HG03457 (cell line): ENCODE data around the gene KRTAP2-4.
"Not testable (repeated sequence)": the region's sequence is repeated elsewhere in the genome, so short reads cannot be mapped to it uniquely, and the experiment has no call there.

Experiments used
- ATAC-seq: cut with Tn5 transposase; IDR thresholded peaks from one replicate; pipeline ENCODE4 v1.9.1; 2021; ENCODE audit warnings: moderate number of reproducible peaks; ENCODE audit not compliant: unreplicated experiment

The KRTAP2-4 gene

DNA sequence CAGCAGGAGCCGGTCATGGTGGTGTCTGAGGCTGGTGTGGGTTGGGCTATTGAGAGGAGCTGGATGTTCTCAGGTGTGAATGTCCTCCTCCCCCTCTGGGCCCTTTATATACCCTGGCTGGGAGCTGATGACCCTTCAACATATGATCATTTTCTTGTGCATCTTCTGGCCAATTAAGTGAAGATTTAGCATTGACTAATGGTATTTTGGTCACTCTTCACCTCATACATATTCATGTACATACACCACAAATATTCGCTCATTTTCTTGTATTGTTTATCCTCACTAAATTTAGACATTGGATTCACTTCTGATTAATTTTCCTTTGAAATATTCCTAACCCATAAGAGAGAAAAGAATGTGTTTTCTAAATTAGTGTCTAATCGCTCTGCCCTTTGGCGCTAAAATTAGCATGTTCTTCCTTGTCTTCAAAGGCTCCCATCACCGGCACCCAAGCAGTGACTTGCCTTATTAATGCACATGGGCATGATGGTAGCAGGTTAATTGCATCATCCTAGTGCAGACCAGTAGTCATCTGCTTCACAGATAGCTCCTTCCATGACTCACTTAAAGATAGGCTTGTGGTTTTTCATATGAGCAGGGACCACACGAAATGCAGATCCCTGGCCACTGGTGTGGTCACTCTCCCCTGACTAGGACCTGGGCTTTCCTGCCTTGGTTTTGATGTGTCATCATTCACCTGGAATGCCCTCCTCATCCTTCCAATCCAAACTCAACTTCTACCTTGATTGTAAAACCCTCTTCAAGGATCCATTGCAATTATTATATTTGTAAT lies at the start of gene KRTAP2-4:
Gene KRTAP2-4 (minus strand): TSS at position 51 of the 796 bp plus-strand sequence. CDS start 34 bp downstream, at position 17.
- no peak for ATAC-seq

DNA sequence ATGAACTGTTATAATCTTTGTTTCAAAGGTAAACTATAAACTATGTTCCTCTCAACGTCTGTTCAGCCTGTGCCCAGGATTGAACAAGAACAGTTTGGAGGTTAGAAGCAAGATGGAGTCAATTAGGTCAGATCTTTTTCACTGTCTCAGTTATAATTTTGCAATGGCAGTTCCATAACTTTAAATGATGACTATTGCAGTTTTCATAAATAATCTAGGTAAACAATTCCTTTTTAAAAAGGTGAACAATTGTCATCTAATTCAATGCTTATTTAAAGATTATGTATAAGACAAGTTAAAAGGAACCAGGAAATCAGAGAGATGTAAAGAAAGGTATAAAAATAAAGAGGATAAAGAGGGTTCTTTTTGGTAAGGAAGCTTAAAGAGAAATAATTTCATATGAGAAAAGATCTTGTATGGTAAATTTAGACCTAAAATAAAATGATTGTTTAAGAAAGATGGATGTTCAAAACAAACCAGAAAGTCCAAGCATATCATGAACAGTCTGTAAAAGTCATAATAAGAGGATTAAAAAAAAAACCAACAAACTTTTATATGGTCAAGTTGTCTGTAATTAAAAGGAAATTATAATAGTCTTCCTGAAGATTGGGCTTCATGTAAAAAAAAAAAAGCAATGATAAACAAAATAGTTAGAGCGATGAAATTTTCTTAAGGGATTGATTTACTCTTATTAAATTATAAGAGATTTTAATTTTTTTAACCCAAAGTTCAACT lies 45.6 kb upstream of the KRTAP2-4 start:
- ATAC-seq = no peak

DNA sequence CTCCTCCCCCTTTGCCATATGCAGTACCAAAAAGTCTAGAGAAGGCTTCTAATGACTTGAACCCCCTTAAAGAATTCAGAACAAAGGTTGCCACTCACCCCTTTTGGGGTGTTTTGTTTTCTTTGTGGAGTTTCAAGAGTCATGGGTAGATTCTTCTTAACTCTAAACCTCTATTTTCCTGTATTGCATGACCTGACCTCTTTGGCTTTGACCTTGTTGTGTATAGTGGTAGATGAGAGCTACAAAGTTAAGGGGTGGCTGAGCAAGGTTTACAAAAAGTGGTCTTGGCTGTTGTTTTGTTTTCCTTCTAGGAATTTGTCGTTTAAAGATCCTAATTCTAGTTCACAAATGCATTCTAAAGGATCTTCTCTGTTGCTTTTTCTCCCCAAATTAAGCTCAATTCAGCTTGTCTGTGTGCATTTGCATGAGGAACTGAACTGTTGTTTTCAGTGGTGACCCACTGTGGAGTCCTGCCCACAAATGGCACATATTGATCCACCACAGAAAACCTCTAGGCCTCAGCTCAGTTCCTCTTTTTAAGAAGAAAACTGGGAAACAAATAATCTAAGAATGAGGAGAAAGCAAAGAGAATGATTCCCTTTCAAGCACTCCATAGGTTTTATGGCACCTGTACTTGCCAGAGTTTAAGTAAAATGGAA lies 43.2 kb upstream of the KRTAP2-4 start:
- ATAC-seq = not testable (repeated sequence)

DNA sequence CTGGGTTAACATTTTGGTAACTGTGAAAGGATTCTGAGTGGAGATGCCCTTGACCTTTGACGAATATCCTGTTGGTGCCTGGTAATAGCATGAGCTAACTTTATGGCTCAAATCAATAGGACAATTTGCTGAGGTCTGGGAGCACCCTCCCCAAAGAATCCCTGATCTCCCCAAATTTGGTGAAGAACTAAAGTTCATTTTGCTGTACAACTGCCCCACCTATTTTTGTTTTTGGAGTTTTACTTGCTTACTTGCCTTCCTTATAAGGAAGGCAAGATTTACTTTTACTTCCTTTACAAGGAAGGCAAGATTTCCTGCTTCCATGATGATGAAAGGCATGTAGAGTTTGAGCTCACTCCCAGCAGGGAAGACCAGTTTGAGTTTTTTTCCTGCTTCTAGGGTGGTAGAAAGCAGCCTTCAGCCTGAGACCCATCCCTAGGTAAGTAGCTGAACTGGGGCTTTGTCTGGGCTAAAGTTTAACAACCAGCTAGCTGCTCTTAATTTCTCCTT lies 42.3 kb upstream of the KRTAP2-4 start:
- no peak for ATAC-seq

GRCh38 chr17:41105347-41105746 lies 39.7 kb upstream of the KRTAP2-4 start, which contains the start of gene KRTAP4-9:
TSS of gene KRTAP4-9 (plus strand) at chr17:41105389. CDS start at chr17:41105389, 0 bp downstream.
- ATAC-seq = not testable (repeated sequence)

DNA sequence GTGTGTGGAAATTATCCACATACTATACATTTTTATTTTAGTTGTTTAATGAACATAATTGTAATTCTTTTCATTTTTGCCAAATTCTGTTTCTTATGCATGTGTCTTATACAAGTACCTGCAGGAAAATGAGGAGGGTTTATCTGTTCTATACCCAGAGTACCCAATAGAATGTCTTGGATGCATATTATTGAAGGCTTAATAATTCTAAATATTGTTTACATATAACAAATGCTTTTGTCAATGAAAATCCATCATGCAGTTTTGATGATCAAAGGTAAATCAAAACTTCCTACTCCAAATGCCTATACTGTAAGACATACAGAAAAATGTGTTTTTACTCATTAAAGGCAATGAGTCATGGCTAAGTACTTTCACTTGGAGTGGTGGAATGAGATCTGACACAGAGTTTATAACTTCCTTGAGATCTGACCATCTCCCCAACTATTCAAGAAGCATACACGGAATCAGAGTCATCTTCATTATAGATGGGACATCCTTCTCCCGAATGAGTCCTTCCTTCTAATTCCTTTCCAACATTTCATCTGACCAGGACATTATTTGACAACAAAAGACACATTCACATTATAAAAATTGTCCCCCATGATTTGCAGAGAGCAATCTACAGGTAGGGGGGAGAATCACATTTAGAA lies 38.8 kb upstream of the KRTAP2-4 start:
- ATAC-seq = not testable (repeated sequence)

GRCh38 chr17:41103896-41104295 lies 38.2 kb upstream of the KRTAP2-4 start:
- ATAC-seq = no peak

GRCh38 chr17:41101586-41102259 lies 36.0 kb upstream of the KRTAP2-4 start, which contains the start of gene KRTAP4-16:
TSS of gene KRTAP4-16 (minus strand) at chr17:41102209. CDS start at chr17:41102209, 0 bp downstream.
- ATAC-seq = no peak

- not testable (repeated sequence) for ATAC-seq
Observed at GRCh38 chr17:41099682-41100480, 34.2 kb upstream of the KRTAP2-4 start.

- ATAC-seq = no peak
Observed at GRCh38 chr17:41098481-41098880, 32.8 kb upstream of the KRTAP2-4 start.

- no peak for ATAC-seq
Observed at GRCh38 chr17:41098042-41098441, 32.4 kb upstream of the KRTAP2-4 start, which contains the start of gene KRTAP4-8. TSS of gene KRTAP4-8 (minus strand) at chr17:41098142. CDS start at chr17:41098084, 58 bp downstream.

DNA sequence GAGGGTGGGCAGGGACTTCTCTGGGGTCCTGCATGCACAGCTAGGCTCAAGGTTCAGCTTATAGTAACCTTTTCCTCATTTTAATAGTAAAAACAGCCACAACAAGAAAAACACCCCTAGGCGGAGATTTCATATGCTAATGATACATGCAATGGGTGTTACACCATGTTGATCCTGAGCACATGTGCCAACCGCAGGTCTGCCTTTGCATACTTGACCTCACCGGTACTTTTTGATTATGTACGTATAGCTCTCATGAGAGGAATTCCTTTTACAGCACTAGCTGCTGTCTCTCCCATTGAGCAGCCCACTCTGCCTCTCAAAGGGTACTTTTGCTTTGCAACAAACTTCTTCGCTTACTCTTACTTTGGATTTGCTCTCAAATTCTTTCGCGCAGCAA lies 30.4 kb upstream of the KRTAP2-4 start:
- no peak for ATAC-seq

DNA sequence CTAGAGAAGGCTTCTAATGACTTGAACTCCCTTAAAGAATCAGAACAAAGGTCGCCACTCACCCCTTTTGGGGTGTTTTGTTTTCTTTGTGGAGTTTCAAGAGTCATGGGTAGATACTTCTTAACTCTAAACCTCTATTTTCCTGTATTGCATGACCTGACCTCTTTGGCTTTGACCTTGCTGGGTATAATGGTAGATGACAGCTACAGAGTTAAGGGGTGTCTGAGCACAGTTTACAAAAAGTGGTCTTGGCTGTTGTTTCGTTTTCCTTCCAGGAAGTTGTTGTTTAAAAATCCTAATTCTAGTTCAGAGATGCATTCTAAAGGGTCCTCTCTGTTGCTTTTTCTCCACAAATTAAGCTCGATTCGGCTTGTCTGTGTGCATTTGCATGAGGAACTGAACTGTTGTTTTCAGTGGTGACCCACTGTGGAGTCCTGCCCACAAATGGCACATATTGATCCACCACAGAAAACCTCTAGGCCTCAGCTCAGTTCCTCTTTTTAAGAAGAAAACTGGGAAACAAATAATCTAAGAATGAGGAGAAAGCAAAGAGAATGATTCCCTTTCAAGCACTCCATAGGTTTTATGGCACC lies 23.2 kb upstream of the KRTAP2-4 start:
- not testable (repeated sequence) for ATAC-seq

- ATAC-seq = not testable (repeated sequence)
Observed at GRCh38 chr17:41084100-41084856, 18.6 kb upstream of the KRTAP2-4 start, which contains the start of gene KRTAP4-7. TSS of gene KRTAP4-7 (plus strand) at chr17:41084150. CDS start at chr17:41084207, 57 bp downstream.

- not testable (repeated sequence) for ATAC-seq
Observed at GRCh38 chr17:41083427-41083826, 17.7 kb upstream of the KRTAP2-4 start.

DNA sequence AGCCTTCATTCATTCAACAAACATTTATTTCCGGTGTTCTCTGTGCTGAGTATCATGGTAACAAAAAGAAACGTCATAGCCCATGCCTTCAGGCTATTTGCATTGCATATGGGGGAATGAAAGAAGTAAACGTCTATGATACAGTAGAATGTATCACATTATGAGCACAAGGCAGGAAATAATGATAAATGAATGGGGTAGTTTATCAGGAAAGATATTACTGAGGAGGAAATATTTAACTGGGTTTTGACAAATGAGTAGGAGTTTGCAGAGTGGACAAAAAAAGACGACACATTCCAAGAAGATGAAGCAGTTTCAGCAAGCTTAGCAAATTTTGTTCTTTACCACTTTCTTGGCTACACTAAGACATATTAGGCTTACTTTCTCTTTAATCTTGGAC lies 16.9 kb upstream of the KRTAP2-4 start:
- ATAC-seq = no peak

- no peak for ATAC-seq
Observed at GRCh38 chr17:41076788-41077187, 11.1 kb upstream of the KRTAP2-4 start.

- ATAC-seq = no peak
Observed at GRCh38 chr17:41073676-41074075, 8.0 kb upstream of the KRTAP2-4 start.
